Measurements from ENCODE around the gene ERMARD. TPM values are rescaled to one million over a fixed set of nuclear protein-coding genes. Genes with fewer than 3 reads are reported as not detected.

Gene ERMARD
- total RNA-seq, 1 donor from 2014 or later = 25.4 TPM

- H3K4me1 ChIP-seq = no peaks in the 10 kb centered on the region
- ATAC-seq = no peak
Observed at GRCh38 chr6:169820358-169820757, 68.9 kb downstream of the ERMARD start.

GRCh38 chr6:169824021-169824420, 72.6 kb downstream of the ERMARD start:
- ATAC-seq (no peak), DNase-seq (no peak)
- Histone ChIP-seq H3K36me3 (no peaks in the 10 kb centered on the region), H3K27me3 (ENCODE audit: low read depth) (no peaks in the 10 kb centered on the region), H3K27ac (no peak overlapping the region), H3K9me3 (no peaks in the 10 kb centered on the region), H3K4me1 (no peaks in the 10 kb centered on the region), H3K4me3 (no peak overlapping the region)
- no peak for TF ChIP-seq CTCF (IDR thresholded peaks at IDR 0.05)
- intact Hi-C loops (cut with DNase I) = no loop called here

More at GRCh38 chr6:169820358-169820757, 68.9 kb downstream of the ERMARD start:
- intact Hi-C loops (cut with DNase I) = no loop called here
- DNase-seq = no peak
- Histone ChIP-seq H3K27me3 (ENCODE audit: low read depth) (no peaks in the 10 kb centered on the region), H3K36me3 (no peaks in the 10 kb centered on the region), H3K4me3 (no peak overlapping the region), H3K9me3 (no peaks in the 10 kb centered on the region), H3K27ac (no peak overlapping the region)
- TF ChIP-seq CTCF (IDR thresholded peaks at IDR 0.05) = no peak

- intact Hi-C loops (cut with DNase I) = no loop called here
- no peak for ATAC-seq
Observed at GRCh38 chr6:169824848-169825557, 73.6 kb downstream of the ERMARD start.

GRCh38 chr6:169825558-169826225, 74.3 kb downstream of the ERMARD start:
- no peak for ATAC-seq
- DNase-seq = no peak
- intact Hi-C loops (cut with DNase I) = no loop called here

More at GRCh38 chr6:169824848-169825557, 73.6 kb downstream of the ERMARD start:
- Histone ChIP-seq H3K4me1 (no peaks in the 10 kb centered on the region), H3K36me3 (no peaks in the 10 kb centered on the region), H3K27ac (no peak overlapping the region), H3K27me3 (ENCODE audit: low read depth) (no peaks in the 10 kb centered on the region), H3K9me3 (no peaks in the 10 kb centered on the region), H3K4me3 (no peak overlapping the region)
- TF ChIP-seq CTCF (IDR thresholded peaks at IDR 0.05) = no peak
- DNase-seq = no peak

GRCh38 chr6:169826697-169827096, 75.3 kb downstream of the ERMARD start:
- no peak for TF ChIP-seq CTCF (IDR thresholded peaks at IDR 0.05)
- no peak overlapping the region for H3K27ac ChIP-seq
- intact Hi-C loops (cut with DNase I) = no loop called here
- H3K4me1 ChIP-seq = peaks cover 3% of the 10 kb centered on the region
- ATAC-seq = no peak
- H3K9me3 ChIP-seq = no peaks in the 10 kb centered on the region
- H3K27me3 ChIP-seq (ENCODE audit: low read depth) = peaks cover 11% of the 10 kb centered on the region
- DNase-seq = no peak
- no peaks in the 10 kb centered on the region for H3K36me3 ChIP-seq
- no peak overlapping the region for H3K4me3 ChIP-seq

More at GRCh38 chr6:169825558-169826225, 74.3 kb downstream of the ERMARD start:
- no peaks in the 10 kb centered on the region for H3K9me3 ChIP-seq
- no peak overlapping the region for H3K27ac ChIP-seq
- H3K27me3 ChIP-seq (ENCODE audit: low read depth) = peaks cover 1% of the 10 kb centered on the region
- no peak overlapping the region for H3K4me3 ChIP-seq
- TF ChIP-seq CTCF (IDR thresholded peaks at IDR 0.05) = no peak
- H3K36me3 ChIP-seq = no peaks in the 10 kb centered on the region
- H3K4me1 ChIP-seq = no peaks in the 10 kb centered on the region

Measured in lower lobe of right lung (tissue), 2 donors.